Measurements from ENCODE around the gene CIB1. TPM values are rescaled to one million over a fixed set of nuclear protein-coding genes. Genes with fewer than 3 reads are reported as not detected.
"Not testable (repeated sequence)": the region's sequence is repeated elsewhere in the genome, so short reads cannot be mapped to it uniquely, and the experiment has no call there.

The CIB1 gene
- 16.3 TPM for total RNA-seq

DNA sequence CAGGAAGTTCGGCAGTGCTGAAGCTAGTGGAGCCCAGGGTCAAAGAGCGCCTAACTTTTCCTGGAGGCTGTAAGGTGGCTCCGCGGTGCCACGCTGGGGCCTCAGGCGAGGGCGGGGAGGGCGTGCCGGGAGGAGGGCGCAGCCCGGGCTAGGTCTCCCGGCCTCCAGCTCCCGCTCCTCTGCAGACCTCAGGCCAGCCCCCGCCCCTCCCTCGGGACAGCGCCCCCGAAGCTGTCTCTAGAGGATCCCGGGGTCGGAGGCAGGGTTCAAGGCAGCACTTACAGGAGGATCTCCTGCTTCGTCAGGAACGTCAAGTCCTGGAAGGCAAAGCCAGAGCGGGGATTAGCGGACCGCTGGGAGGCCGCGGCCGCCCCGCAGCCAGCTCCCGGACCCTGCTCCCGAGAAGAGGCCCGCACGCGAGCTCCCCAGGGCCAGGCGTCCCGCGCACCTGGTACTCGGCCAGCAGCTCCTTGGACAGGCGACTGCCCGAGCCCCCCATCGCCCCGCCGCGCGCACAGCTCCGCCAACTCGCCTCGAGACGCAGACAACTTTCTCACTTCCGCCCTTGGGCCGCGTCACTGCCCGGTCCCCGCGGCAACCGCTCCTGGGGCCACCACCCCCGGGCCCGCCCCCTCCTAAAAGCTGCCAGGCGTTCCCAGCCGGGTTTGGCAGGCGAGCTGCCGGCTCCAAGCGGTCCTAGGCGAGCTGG lies at the start of gene CIB1:
TSS of gene CIB1 (minus strand) at position 555 of the 709 bp plus-strand sequence. CDS start at position 499, 56 bp downstream.
- no peak for DNase-seq

DNA sequence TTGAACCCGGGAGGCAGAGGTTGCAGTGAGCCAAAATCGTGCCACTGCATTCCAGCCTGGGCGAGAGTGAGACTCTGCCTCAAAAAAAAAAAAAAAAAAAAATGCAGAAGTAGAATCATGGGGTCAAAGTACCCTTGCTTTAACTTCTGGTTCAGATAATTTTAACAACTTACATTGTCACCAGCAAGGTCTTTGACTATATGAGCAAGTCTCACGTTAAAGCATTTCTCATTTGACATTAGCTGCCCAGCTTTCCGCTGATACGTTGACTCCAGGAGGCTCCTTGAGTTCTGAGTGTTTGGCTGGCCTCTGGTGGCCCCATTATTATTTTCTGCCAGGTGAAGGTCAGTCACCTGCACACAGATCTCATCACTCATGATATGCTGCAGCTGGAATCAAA lies 47.9 kb upstream of the CIB1 start:
- DNase-seq: not testable (repeated sequence)

DNA sequence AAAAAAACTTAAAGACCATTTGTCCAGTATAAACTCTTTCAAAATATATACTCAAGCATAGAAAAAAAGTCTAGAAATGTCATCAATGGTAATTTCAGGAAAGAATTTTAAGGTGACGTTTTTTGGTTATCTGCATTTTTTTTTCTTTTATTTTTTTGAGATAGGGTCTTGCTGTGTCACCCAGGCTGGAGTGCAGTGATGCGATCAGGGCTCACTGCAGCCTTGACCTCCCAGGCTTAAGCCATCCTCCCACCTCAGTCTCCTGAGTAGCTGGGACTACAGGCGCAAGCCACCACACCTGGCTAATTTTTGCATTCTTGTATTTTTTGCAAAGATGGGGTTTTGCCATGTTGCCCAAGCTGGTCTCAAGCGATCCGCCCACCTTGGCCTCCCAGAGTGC lies 47.0 kb upstream of the CIB1 start:
- DNase-seq: not testable (repeated sequence)

DNA sequence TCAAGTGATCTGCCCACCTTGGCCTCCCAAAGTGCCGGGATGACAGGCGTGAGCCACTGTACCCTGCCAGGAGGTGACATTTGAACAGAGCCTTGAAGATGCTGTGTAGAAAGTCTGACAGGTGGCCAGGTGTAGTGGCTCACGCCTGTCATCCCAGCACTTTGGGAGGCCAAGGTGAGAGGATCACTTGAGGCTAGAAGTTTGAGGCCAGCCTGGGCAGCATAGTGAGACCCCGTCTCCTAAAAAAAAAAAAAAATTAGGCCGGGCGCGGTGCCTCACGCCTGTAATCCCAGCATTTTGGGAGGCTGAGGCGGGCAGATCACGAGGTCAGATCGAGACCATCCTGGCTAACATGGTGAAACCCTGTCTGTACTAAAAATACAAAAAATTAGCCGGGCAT lies 44.7 kb upstream of the CIB1 start:
- not testable (repeated sequence) for DNase-seq

DNA sequence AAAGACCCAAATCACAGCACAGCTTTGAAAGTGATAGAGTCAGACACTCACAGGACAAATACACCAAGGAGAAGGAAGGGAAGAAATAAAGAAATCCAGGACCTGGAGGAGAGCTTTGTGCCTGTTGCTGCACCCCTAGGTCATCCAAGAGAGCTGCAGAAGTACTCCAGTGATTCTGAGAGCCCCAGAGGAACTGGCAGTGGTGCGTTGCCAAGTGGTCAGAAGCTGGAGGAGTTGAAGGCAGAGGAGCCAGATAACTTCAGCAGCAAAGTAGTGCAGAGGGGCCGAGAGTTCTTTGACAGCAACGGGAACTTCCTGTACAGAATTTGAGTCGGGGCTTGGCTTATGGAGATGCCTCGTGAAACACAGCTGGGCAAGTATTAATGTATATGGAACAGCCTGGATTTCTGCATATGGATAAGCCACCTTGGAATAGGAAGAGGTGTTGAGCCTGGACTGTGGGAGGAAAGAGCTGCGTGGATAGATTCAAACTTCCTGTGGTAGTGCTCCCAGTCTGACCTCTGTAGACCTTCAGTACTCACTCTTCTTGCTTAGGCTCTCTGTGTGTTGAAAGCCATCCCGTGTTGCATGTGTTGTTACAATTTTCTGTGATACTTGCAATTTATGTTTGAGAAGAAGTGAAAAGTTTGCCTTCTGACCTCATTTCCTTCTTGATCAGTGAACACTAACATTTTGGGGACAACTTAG lies 37.9 kb upstream of the CIB1 start:
- no peak for DNase-seq

DNA sequence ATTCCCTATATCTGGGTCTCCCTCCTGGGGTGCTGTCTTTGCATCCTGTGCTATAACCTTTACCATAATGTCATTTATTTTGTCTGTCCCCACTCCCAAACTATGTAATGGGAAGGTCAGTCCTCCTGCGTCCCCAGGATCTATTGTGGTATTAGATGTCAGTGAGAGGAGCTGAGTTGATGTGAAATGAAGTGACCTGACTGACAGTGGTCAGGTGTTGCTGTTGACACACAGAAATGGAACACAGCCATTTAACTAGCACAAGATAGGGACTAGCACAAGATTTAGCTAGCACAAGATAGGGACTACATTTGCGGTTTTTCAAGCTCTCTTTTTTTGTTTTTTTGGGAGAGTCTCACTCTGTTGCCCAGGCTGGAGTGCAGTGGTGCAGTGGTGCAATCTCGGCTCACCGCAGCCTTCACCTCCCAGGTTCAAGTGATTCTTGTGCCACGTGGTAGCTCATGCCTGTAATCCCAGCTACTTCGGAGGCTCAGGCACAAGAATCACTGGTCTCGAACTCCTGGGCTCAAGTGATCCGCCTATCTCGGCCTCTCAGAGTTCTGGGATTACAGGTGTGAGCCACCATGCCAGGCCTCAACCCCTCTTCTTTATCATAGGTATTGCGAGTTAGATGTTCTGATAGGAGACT lies 36.9 kb upstream of the CIB1 start:
- no peak for DNase-seq

DNA sequence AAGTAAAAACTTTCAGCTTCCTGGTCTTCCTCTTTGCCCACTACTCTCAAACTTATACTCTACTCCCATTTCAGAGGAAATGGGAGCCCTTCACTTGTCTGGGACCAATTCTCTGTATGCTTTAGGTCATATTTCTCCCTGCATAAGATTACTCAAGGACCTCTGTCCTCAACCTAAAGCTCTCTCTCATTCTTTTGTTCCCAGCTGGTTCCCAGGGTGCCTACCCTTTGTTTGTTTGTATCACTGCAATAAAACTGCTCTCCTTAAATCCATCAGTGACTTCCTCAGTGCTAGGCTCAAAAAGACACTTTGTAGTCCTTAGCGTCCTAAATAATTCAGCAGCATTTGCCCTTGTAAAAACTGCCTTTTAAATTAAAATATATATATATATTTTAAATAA lies 34.7 kb upstream of the CIB1 start:
- no peak for DNase-seq

DNA sequence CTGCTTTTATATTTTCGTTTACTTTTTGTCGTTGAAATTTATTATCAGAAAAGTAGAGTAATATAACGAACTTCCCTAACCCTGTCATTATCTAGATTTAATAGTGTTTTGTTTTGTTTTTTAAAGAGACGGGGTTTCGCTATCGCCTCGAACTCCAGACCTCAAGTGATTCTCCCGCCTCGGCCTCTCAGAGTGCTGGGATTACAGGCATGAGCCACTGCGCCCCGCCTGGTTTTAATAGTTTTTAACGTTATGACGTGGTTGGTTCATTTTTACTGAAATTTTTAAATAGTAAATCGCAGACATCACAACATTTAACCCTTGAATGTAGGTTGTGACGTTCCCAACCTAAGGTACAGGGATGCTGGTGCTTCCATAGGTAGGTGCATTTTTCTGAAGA lies 32.7 kb upstream of the CIB1 start:
- peak; percentile 19 for DNase-seq

DNA sequence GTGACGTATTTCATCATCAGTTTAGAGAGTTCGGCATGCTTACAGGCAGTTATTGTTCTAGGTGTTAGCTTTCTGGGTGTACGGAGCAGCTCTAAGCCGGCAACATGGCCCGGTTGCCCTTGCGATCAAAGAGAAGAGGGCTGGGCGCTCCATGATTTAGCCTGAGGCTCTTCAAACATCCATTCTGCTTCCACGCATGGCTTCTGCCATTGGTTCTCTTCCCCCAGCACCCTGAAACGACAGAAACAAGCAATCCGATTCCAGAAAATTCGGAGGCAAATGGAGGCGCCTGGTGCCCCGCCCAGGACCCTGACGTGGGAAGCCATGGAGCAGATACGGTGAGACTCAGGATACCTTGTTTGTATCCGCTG lies 32.3 kb upstream of the CIB1 start:
- peak; percentile 56 for DNase-seq

DNA sequence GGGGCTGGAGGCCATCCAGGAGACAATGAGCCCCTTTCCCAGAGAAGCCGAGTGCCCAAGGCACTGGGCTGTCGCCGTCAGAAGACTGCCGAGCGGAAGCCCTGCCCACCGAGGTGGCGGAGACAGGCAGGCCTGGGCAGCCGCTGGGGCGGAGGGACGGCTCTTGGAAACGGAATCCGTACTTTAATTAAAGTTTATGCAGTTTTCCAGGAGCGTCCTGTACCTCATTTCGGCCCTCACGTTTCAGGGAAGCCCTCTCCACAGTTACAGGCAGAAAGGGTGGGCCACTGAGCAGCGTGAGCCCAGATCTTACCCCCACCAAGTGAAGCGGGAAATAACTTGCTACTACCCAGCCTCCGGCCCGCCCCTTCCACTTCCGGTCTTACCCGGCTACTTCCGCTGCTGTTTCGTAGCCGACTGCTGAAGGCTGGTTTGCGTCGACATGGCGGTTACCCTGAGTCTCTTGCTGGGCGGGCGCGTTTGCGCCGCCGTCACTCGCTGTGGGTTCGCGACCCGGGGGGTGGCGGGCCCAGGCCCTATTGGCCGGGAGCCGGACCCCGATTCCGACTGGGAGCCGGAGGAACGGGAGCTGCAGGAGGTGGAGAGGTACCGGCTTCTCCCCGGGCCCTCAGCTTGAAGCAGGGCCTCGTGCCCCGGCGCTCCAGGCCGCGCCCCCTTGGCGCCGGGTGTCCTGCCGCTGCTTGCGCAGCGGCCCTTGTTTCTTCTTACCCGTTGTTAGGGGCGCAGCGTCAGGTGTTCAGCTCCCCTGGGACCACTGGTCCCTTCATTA lies 31.7 kb upstream of the CIB1 start, which contains the start of gene NGRN:
TSS of gene NGRN (plus strand) at position 402 of the 790 bp plus-strand sequence. CDS start at position 443, 41 bp downstream.
- peak; percentile 90 for DNase-seq

DNA sequence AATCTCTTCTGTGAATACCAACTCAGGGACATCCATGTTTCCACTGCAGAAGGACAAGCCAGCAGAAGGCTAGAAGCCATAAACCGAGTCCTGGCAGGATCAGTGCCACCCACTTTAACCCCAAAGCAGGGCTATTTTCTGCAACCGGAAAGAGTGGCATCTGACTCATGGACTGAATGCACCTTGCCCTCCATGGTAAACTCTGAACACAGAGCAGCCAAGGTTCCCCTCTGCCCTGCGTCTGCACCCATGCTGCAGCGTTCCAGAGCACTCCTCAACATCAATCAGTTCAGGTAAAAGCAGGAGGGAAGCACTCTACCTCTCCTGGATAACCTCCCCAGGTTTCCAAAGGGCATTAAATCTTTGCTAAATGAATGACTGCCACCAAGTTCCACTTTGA lies 30.9 kb upstream of the CIB1 start:
- DNase-seq: no peak

DNA sequence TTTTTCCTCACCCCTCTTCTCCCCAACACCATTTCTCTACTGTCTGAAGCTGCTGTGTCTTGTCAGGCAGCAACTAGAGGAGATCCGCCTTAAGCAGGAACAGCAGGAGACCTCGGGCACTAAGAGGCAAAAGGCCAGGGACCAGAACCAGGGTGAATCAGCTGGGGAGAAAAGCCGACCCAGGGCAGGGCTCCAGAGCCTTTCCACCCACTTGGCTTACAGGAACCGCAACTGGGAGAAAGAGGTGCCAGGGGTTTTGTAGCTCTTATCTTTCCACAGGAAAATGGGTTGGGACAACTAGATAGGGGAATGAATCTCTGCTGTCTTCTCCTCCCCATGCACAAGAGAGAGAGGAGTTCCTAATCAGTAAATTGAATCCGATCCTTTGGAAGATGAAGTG lies 28.7 kb upstream of the CIB1 start:
- DNase-seq: no peak

DNA sequence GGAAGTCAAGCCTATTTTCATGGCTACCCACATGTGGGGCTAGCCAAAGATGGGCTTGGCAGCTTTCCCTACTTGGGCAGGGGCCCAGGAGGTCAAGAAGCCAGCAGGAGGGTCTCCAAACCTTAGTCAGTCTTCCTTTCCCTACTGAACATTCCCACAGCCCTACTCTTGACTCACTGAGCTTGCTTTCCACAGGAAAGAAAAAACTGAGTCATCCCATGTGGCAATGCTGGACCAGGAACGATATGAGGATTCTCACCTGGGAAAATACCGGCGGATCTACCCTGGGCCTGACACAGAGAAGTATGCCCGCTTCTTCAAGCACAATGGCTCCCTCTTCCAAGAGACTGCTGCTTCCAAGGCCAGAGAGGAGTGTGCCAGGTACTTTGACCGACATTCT lies 28.1 kb upstream of the CIB1 start:
- no peak for DNase-seq

DNA sequence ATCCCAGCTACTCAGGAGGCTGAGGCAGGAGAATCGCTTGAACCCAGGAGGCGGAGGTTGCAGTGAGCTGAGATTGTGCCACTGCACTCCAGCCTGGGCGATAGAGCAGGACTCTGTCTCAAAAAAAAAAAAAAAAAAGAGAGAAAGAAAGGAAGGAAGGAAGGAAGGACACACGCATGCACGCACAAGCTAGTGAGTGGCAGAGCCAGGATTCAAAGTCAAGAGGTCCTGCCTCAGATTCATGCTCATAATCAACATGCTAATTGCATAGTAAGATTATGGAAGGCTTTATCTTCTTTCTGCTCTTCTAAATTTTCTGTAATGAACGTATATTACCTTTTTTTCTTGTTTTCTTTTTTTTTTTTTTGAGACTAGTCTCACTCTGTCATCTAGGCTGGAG lies 27.0 kb upstream of the CIB1 start:
- not testable (repeated sequence) for DNase-seq

DNA sequence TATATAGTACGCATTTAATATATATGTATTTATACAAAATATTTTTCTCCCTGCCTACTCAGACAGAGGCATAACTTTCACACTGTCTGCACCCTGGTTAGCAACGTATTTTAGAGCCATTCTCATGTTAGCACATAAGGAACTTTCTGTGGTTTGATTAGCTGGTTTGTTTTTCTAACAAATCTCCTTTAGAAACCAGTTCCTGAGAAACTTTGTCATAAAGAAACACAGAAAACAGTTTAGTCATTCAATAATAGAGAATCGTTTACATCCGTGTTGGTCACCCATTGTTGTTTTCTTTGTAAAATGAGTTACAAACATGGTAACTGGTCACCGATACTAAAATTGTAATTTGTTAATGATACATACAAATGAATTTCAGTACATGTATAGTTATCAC lies 25.8 kb upstream of the CIB1 start:
- DNase-seq: no peak

DNA sequence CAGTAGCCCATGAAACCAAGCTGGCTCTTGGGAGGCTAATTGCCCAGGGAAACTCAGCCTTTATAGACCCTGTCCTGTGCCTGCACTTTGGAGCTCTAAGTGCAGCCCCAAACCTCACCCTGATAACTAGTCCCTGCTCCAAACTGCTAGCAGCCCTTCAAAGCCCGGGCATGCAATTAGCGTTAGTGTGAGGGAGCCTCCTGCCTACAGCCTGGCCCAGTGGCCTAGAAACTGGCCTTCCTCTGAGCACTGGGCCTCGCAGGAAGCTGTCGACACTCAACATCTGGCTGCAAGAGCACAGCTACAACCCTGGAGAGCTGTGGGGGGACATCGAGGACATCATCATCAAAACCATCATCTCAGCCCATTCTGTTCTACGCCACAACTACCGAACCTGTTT lies 24.0 kb upstream of the CIB1 start:
- DNase-seq: no peak

DNA sequence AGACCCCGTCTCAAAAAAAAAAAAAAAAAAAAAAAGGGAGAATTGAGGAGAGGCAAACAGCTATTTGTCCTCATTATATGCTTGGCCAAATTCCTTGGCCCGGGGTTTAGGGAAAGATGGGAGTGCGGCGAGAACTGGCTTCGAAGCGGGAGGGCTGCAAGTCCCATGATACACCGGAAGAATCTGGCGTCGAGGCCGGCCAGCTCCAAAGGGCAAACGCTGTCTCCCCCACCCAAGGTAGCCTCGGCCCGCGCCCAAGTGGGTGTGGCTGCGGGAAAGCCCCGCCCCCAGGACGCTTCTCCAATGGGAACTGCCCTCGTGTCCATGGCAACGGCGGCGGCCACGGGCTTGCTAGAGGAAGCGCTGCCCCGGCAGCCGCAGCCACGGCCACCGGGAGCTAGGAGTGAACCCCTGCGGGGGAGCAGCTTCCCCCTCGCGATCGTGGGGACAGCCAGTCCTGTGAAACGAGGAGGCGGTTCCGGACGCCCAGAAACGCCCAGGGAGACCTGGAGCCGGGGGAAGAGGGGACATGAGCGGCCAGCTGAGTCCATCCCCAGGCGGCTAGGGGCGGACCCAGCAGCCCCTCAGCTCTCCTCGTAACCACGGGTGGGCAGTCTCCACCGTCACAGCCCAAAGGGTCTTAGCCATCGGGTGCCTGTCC lies 15.6 kb upstream of the CIB1 start, which contains the start of gene TTLL13:
TSS of gene TTLL13 (plus strand) at position 354 of the 661 bp plus-strand sequence. CDS start 1,075 bp downstream, outside the sequence.
- peak; percentile 45 for DNase-seq

DNA sequence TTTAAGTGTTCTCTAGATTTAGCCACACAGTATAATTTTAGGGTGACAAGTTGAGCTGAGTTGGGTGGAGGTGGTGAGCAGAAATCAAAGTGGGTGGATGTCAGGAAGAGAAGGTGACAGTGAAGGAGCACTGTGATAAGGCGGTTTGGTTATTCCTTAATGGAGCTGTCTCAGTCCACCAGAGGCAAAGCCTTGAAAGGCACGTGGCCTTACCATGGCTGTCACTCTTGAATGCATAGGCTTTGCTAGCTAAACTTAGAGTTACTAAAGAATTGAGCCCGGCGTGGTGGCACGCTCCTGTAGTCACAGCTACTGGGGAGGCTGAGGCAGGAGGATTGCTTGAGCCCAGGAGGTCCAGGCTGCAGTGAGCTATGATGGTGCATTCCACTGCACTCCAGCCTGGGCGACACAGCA lies 15.1 kb upstream of the CIB1 start:
- no peak for DNase-seq

DNA sequence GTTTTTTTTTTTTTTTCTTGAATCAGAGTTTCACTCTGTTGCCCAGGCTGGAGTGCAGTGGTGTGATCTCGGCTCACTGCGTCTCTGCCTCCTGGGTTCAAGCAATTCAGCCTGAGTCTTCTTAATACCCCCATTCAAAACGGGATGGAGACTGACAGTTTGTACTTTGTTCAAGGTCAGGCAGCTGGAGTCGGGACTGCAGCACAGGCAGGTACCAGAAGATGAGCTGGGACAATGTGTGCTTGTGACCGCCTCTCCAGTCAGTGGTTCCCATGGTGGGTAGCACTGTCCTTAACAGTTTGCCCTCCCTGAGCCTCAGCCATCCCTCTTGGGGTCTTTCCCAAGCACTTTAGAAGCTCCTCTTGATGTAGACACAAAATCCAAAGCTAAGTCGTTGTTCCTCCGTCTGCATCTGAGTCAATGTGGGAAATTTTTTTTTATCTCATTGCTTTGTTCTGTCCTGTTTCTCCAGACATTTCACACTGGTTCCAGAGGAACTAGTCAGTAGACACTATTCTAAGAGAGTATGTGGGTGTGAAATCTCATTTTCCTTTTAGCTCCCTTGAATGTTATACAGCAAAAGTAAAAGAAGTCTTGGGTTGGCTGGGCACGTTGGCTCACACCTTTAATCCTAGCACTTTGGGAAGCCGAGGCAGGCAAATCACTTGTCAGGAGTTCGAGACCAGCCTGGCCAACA lies 10.3 kb upstream of the CIB1 start:
- DNase-seq: no peak

DNA sequence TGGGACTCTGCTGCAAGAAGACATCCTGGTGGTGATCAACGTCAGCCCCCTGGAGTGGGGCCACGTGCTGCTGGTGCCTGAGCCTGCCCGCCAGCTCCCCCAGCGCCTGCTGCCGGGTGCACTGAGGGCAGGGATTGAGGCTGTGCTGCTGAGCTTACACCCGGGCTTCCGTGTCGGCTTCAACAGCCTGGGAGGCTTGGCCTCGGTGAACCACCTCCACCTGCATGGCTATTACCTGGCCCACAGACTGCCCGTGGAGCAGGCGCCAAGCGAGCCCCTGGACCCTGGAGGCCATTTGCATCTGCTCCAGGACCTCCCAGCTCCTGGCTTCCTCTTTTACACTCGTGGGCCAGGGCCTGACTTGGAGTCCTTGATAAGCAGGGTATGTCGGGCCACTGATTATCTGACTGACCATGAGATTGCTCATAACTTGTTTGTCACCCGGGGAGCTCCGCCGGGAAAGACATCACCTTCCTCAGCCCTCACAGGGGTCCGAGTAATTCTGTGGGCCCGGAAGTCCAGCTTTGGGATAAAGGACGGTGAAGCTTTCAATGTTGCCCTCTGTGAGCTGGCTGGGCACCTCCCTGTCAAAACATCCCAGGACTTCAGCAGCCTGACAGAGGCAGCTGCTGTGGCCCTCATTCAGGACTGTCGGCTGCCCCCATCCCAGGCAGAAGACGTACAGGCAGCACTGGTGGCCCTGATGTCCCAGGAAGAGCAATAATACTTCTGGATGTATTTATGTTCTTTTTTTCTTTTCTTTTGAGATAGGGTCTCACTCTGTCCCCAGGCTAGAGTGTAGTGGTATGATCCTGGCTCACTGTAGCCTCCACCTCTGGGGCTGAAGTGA lies 7.8 kb upstream of the CIB1 start:
- no peak for DNase-seq
